HepG2 (cell line): ENCODE results near the gene SLCO2B1. TPM values are rescaled to one million over a fixed set of nuclear protein-coding genes. Genes with fewer than 3 reads are reported as not detected.

Experiments used
- BRCA1 ChIP-seq: sonication (generic); formaldehyde crosslinking; IDR thresholded peaks from 2 replicates; pipeline ENCODE4 v1.4.0; 2020; ENCODE audit warnings: missing genetic modification reagents
- CCDC6 ChIP-seq: sonication (generic); formaldehyde crosslinking; IDR thresholded peaks from 2 replicates; pipeline ENCODE4 v1.8.1; 2022; ENCODE audit warnings: mild to moderate bottlenecking, missing genetic modification reagents, moderate library complexity
- CHD4 ChIP-seq: fragments of 200-600 bp; sonication (generic); IDR thresholded peaks from 2 replicates; pipeline ENCODE4 v1.7.0; 2017; ENCODE audit warnings: mild to moderate bottlenecking, low read length, borderline replicate concordance
- HNF4A ChIP-seq: sonication (generic); formaldehyde crosslinking; IDR thresholded peaks from 2 replicates; pipeline ENCODE4 v1.4.0; 2020; ENCODE audit warnings: missing genetic modification reagents
- HNRNPLL ChIP-seq: fragments of 200-400 bp; formaldehyde crosslinking; IDR thresholded peaks from 2 replicates; pipeline ENCODE4 v1.6.1; 2017; ENCODE audit warnings: mild to moderate bottlenecking, low read depth, low read length; ENCODE audit not compliant: poor library complexity, severe bottlenecking
- IRF9 ChIP-seq: sonication (generic); formaldehyde crosslinking; IDR thresholded peaks from 2 replicates; pipeline ENCODE4 v1.8.0; 2022; ENCODE audit warnings: missing genetic modification reagents, mild to moderate bottlenecking, borderline replicate concordance
- NRL ChIP-seq: sonication (generic); formaldehyde crosslinking; IDR thresholded peaks from 2 replicates; pipeline ENCODE4 v1.5.0; 2020; ENCODE audit warnings: missing genetic modification reagents, mild to moderate bottlenecking, moderate library complexity, borderline replicate concordance
- ONECUT2 ChIP-seq: sonication (generic); formaldehyde crosslinking; IDR thresholded peaks from 2 replicates; pipeline ENCODE4 v1.4.0; 2020; ENCODE audit warnings: missing genetic modification reagents
- RARA ChIP-seq: IDR thresholded peaks from 2 replicates; pipeline ENCODE4 v1.6.1; 2016; ENCODE audit warnings: missing genetic modification reagents, missing compliant biosample characterization
- SALL2 ChIP-seq: sonication (generic); formaldehyde crosslinking; IDR thresholded peaks from 2 replicates; pipeline ENCODE4 v1.8.1; 2023; ENCODE audit warnings: mild to moderate bottlenecking, missing genetic modification reagents, inconsistent platforms
- SMAD9 ChIP-seq: sonication (generic); formaldehyde crosslinking; IDR thresholded peaks from 2 replicates; pipeline ENCODE4 v1.5.1; 2020; ENCODE audit warnings: mild to moderate bottlenecking, missing genetic modification reagents
- SNAI1 ChIP-seq: sonication (generic); formaldehyde crosslinking; IDR thresholded peaks from 2 replicates; pipeline ENCODE4 v1.5.0; 2020; ENCODE audit warnings: mild to moderate bottlenecking, missing genetic modification reagents, borderline replicate concordance
- SP5 ChIP-seq: IDR thresholded peaks from 2 replicates; pipeline ENCODE4 v1.6.1; 2016; ENCODE audit warnings: low read depth, borderline replicate concordance
- SRY ChIP-seq: sonication (generic); formaldehyde crosslinking; IDR thresholded peaks from 2 replicates; pipeline ENCODE4 v1.8.0; 2022; ENCODE audit warnings: mild to moderate bottlenecking, missing genetic modification reagents
- ZBTB42 ChIP-seq: sonication (generic); formaldehyde crosslinking; IDR thresholded peaks from 2 replicates; pipeline ENCODE4 v1.5.0; 2020; ENCODE audit warnings: mild to moderate bottlenecking, missing genetic modification reagents
- ZFP1 ChIP-seq: IDR thresholded peaks from 2 replicates; pipeline ENCODE4 v1.6.1; 2016
- ZFP91 ChIP-seq: sonication (generic); formaldehyde crosslinking; IDR thresholded peaks from 2 replicates; pipeline ENCODE4 v1.9.0; 2022; ENCODE audit warnings: missing genetic modification reagents, mild to moderate bottlenecking, borderline replicate concordance
- ZFX ChIP-seq: sonication (generic); formaldehyde crosslinking; IDR thresholded peaks from 2 replicates; pipeline ENCODE4 v1.4.0; 2020; ENCODE audit warnings: mild to moderate bottlenecking, low read depth, missing genetic modification reagents, moderate library complexity
- ZNF256 ChIP-seq: sonication (generic); formaldehyde crosslinking; conservative IDR thresholded peaks from 2 replicates; pipeline ENCODE4 v1.4.0; 2020; ENCODE audit warnings: missing genetic modification reagents
- ZNF510 ChIP-seq: sonication (generic); formaldehyde crosslinking; IDR thresholded peaks from 2 replicates; pipeline ENCODE4 v1.4.0; 2020; ENCODE audit warnings: low read depth, mild to moderate bottlenecking, missing genetic modification reagents
- ZNF746 ChIP-seq: sonication (generic); formaldehyde crosslinking; IDR thresholded peaks from 2 replicates; pipeline ENCODE4 v1.8.0; 2022; ENCODE audit warnings: mild to moderate bottlenecking, missing genetic modification reagents
- polyA plus RNA-seq, 8 experiments: library from polyadenylated mRNA; depleted of rRNA in 3 of 8; stranded (reverse) in 7 of 8; unstranded in 1 of 8; fragments of >200 nt; fragmentation: Illumina TruSeq in 4 of 8; extraction: Trizol in 4 of 8; gene quantifications; 2 replicates each; pipeline versions ENCODE4 v1.2.1 to v1.2.3, GENCODE V29; 2011 to 2016; ENCODE audit warnings: low read depth in 4 of 8, missing spikeins in 1 of 8, mixed read lengths in 1 of 8; ENCODE audit not compliant: insufficient read depth in 1 of 8
- total RNA-seq, 5 experiments: library from RNA; depleted of rRNA; stranded (reverse); fragments of >200 nt; fragmentation: Illumina TruSeq; extraction: Trizol; gene quantifications; 2 replicates each; pipeline ENCODE4 v1.2.3, GENCODE V29; 2016; ENCODE audit warnings: low read depth in 1 of 5
- TF ChIP-seq, protein P1 (sequence below): sonication (generic); formaldehyde crosslinking; IDR thresholded peaks from 2 replicates; pipeline ENCODE4 v1.4.0; 2020; ENCODE audit warnings: mild to moderate bottlenecking, missing genetic modification reagents, borderline replicate concordance

Gene SLCO2B1
- total and polyA plus RNA-seq, 2 of the 13 experiments (the other 11 are each of a cell fraction or from before 2014, with no cell fraction given), result 15.3 to 19.8 TPM

DNA sequence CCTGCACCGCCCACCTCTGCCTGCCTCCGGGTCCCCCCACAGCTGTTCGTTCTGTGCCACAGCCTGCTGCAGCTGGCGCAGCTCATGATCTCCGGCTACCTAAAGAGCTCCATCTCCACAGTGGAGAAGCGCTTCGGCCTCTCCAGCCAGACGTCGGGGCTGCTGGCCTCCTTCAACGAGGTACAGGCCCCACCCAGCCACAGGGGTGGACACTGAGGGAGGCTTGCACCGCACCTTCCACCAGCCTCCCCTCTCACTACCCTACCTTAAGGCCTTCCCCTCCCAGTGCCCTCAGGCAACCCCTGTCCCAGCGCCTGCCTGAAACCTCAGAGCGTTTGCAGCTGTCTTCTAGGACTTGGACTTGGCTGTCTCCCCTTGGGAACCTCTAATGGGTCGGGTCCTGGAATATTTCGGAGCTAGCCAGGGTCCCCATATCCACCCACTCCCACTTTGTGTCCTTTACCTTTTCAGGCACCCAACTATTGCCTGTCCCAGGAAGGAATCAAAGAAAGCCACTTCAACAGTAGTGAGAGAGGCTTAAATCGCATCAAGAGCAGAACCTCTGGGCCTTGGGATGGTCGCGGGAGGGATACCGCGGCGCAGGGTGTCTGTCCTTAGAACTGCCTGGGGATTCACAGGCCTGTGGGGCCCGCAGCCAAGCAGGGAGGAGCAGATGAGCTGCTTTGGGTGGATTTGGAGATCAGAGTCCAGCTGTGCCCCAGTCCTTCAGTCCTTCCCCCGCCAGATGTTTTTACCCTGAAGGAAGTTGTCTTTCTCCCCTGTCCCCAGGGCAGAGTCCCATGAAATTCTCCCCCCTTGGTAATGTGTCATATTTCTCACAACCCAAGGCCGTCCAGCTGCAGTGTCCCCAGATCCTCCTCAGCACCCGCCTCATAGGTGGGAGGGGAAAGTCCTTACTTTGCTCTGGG is 13.3 kb downstream of the SLCO2B1 start (continued):
- TF ChIP-seq ZNF256 (CRISPR knock-in tag) (no peak), ZNF746 (CRISPR knock-in tag) (peak; percentile 51; the same call in 1 of the 2 replicates), SALL2 (no peak), SMAD9 (CRISPR knock-in tag) (peak; percentile 41; the same call in 1 of the 2 replicates), HNF4A (CRISPR knock-in tag) (peak; percentile 62; the same call in 1 of the 2 replicates), BRCA1 (CRISPR knock-in tag) (no peak), ZNF510 (CRISPR knock-in tag) (peak; percentile 52; the same call in 1 of the 2 replicates), ZFP91 (CRISPR knock-in tag) (peak; percentile 46; the same call in 1 of the 2 replicates), ONECUT2 (no peak), ZFX (CRISPR knock-in tag) (peak; percentile 52; the same call in 1 of the 2 replicates), IRF9 (CRISPR knock-in tag) (no peak), HNRNPLL (peak; percentile 26), CCDC6 (peak; percentile 34; the same call in 1 of the 2 replicates), RARA (CRISPR knock-in tag) (no peak), ZFP1 (no peak), NRL (CRISPR knock-in tag) (0 out of 2 replicates have a peak, but pooled peaks have one; percentile 6), SNAI1 (CRISPR knock-in tag) (no peak), CHD4 (no peak), SP5 (CRISPR knock-in tag) (0 out of 2 replicates have a peak, but pooled peaks have one; percentile 43), SRY (no peak), ZBTB42 (peak; percentile 94; the same call in 1 of the 2 replicates)
- TF ChIP-seq, protein P1, sequence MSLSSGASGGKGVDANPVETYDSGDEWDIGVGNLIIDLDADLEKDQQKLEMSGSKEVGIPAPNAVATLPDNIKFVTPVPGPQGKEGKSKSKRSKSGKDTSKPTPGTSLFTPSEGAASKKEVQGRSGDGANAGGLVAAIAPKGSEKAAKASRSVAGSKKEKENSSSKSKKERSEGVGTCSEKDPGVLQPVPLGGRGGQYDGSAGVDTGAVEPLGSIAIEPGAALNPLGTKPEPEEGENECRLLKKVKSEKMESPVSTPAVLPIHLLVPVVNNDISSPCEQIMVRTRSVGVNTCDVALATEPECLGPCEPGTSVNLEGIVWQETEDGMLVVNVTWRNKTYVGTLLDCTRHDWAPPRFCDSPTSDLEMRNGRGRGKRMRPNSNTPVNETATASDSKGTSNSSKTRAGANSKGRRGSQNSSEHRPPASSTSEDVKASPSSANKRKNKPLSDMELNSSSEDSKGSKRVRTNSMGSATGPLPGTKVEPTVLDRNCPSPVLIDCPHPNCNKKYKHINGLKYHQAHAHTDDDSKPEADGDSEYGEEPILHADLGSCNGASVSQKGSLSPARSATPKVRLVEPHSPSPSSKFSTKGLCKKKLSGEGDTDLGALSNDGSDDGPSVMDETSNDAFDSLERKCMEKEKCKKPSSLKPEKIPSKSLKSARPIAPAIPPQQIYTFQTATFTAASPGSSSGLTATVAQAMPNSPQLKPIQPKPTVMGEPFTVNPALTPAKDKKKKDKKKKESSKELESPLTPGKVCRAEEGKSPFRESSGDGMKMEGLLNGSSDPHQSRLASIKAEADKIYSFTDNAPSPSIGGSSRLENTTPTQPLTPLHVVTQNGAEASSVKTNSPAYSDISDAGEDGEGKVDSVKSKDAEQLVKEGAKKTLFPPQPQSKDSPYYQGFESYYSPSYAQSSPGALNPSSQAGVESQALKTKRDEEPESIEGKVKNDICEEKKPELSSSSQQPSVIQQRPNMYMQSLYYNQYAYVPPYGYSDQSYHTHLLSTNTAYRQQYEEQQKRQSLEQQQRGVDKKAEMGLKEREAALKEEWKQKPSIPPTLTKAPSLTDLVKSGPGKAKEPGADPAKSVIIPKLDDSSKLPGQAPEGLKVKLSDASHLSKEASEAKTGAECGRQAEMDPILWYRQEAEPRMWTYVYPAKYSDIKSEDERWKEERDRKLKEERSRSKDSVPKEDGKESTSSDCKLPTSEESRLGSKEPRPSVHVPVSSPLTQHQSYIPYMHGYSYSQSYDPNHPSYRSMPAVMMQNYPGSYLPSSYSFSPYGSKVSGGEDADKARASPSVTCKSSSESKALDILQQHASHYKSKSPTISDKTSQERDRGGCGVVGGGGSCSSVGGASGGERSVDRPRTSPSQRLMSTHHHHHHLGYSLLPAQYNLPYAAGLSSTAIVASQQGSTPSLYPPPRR (CRISPR knock-in tag), result peak; percentile 37; the same call in 1 of the 2 replicates
